ENCODE measurements around the gene SHC4.

- TF ChIP-seq ZNF414 (CRISPR knock-in tag; IDR thresholded peaks at IDR 0.05) (no peak), NR2C2 (CRISPR knock-in tag; IDR thresholded peaks at IDR 0.05; ENCODE audit: borderline replicate concordance) (no peak), BCL6 (CRISPR knock-in tag; IDR thresholded peaks at IDR 0.05) (no peak), KDM5B (CRISPR knock-in tag; IDR thresholded peaks at IDR 0.05; ENCODE audit: borderline replicate concordance) (no peak), CTCF (CRISPR knock-in tag; IDR thresholded peaks at IDR 0.05) (no peak), POLR2AphosphoS5 (IDR thresholded peaks at IDR 0.05; ENCODE audit: low read depth, low read length) (no peak)
Observed at GRCh38 chr15:48880070-48880634, 83.6 kb downstream of the SHC4 start.
